ENCODE results near the gene DYNC1LI1.

DYNC1LI1 gene

GRCh38 chr3:32487781-32488473, 82.7 kb downstream of the DYNC1LI1 start:
- no peak for DNase-seq

GRCh38 chr3:32484436-32484835, 86.2 kb downstream of the DYNC1LI1 start:
- DNase-seq: no peak

- DNase-seq: no peak
These were observed 86.9 kb downstream of the DYNC1LI1 start for GRCh38 chr3:32483772-32484171.

GRCh38 chr3:32482693-32483092, 88.0 kb downstream of the DYNC1LI1 start:
- no peak for DNase-seq

- no peak for DNase-seq
These were observed 88.6 kb downstream of the DYNC1LI1 start for GRCh38 chr3:32481791-32482631.

GRCh38 chr3:32480604-32481003, 90.1 kb downstream of the DYNC1LI1 start:
- DNase-seq: no peak

Measured in COR-L47 (cell line).